Activated CD4-positive, alpha-beta memory T cell treated with anti-CD3 and anti-CD28 coated beads for 36 hours (primary cell): ENCODE data around the gene BNIP3. TPM values are rescaled to one million over a fixed set of nuclear protein-coding genes. Genes with fewer than 3 reads are reported as not detected.

Source experiments
- CTCF ChIA-PET: fragments of 350-600 bp; sonication (Branson Sonifier 250); formaldehyde crosslinking; loops from one replicate; lab custom pipeline; 2021; ENCODE audit warnings: antibody characterized with exemption, inconsistent platforms; lab: Charles Lee
- POLR2A ChIA-PET: fragments of 350-600 bp; sonication (Branson Sonifier 250); formaldehyde crosslinking; loops from one replicate; lab custom pipeline; 2021; ENCODE audit warnings: antibody characterized with exemption; lab: Charles Lee
- DNase-seq: peaks from one replicate; pipeline ENCODE4 v3.0.0-alpha.2; 2020
- H3K27ac Mint-ChIP-seq: one replicate; pipeline ENCODE4 v1.8.0; 2021; ENCODE audit warnings: mixed read lengths
- H3K27me3 Mint-ChIP-seq: one replicate; pipeline ENCODE4 v1.8.0; 2021; ENCODE audit warnings: mixed read lengths
- H3K36me3 Mint-ChIP-seq: one replicate; pipeline ENCODE4 v1.8.0; 2021; ENCODE audit warnings: mixed read lengths
- H3K4me1 Mint-ChIP-seq: one replicate; pipeline ENCODE4 v1.8.0; 2021; ENCODE audit warnings: low read depth, mixed read lengths
- H3K4me3 Mint-ChIP-seq: one replicate; pipeline ENCODE4 v1.8.0; 2021; ENCODE audit warnings: mild to moderate bottlenecking, mixed read lengths
- H3K9me3 Mint-ChIP-seq: one replicate; pipeline ENCODE4 v1.8.0; 2021; ENCODE audit warnings: mixed read lengths
- intact Hi-C: fragments of 100-400 bp; cut with micrococcal nuclease; formaldehyde crosslinking; loops from one replicate; pipeline ENCODE4 v1.15.1; 2023
- total RNA-seq, 2 experiments: library from RNA; stranded (reverse); gene quantifications; one replicate each; pipeline ENCODE4 v1.2.3, GENCODE V29; 2021

The BNIP3 gene
- total RNA-seq, 2 experiments from 2014 or later: 84.9 to 86.9 TPM

DNA sequence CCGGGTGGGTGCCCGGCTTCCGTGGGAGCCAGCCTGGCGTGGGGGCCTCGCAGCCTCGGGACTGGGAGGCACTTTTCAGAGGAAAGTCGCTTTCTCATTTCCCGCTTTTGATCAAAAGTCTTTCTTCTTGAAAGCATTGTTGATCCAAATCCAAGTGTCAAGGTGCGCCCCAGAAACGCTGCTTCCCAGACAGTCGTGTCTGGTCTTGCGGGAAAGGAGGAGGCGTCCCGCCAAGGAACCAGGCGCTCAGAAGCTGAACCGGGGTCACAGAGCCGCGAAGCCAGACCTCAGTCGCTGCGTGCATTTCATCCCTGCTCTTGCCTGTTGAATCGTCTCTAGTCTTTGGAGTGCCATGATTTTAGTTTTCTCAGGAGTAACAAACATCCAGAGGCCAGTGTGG lies 1.1 kb upstream of the BNIP3 start:
- intact Hi-C loops: loop anchor here (1.0 to 10.0 kb wide), 3 partner anchors 82 to 340 kb away; no protein-coding TSS in a partner anchor
- H3K27ac Mint-ChIP-seq: no peak overlapping the region
- H3K4me3 Mint-ChIP-seq: peak overlapping the region; percentile 52
- DNase-seq: no peak
- POLR2A ChIA-PET: interaction anchor here (1.4 to 2.6 kb wide), 2 partner anchors 10 to 97 kb away, joined by 3 to 18 read pairs; no protein-coding TSS in a partner anchor
- peaks cover 4% of the 10 kb centered on the region for H3K9me3 Mint-ChIP-seq
- H3K36me3 Mint-ChIP-seq: peaks cover 15% of the 10 kb centered on the region
- no peaks in the 10 kb centered on the region for H3K27me3 Mint-ChIP-seq
- CTCF ChIA-PET: interaction anchor here (2.1 kb wide), 1 partner anchor 97 kb away, joined by 7 read pairs; no protein-coding TSS in a partner anchor
- peaks cover 22% of the 10 kb centered on the region for H3K4me1 Mint-ChIP-seq

DNA sequence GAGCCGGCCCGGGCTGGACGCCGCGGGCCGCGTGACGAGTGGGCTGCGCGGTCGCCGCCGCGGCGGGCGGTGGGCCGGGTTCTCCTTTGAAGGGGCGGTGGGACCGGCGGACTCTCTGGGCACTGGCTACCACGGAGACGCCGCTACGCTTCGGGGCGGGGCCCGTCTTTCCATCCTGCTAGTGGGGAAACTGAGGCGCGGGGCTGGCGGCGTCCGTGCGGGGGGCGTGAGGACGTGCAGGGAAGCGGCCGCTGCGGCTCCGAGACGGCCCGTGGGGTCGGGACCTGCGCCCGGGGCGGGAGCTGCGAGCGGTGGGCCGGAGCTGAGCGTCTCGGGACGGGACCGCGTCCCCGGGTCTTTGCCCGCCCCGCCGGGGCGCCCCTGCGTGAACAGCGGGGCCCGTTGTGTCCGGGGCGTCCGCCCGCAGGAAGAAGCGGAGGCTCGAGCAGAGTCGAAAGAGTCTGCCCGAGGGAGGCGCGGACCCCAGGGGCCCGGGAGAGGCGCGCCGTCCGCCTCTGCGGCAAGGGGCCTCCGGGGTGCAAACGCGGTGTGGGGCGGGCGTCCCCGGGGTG lies 548 bp upstream of the BNIP3 start:
- peaks cover 15% of the 10 kb centered on the region for H3K36me3 Mint-ChIP-seq
- no peak for DNase-seq
- peak overlapping the region; percentile 82 for H3K4me3 Mint-ChIP-seq
- intact Hi-C loops: loop anchor here (1.0 to 10.0 kb wide), 3 partner anchors 82 to 340 kb away; no protein-coding TSS in a partner anchor
- no peaks in the 10 kb centered on the region for H3K27me3 Mint-ChIP-seq
- ChIA-PET CTCF (interaction anchor here (1.6 kb wide), 1 partner anchor 41 kb away, joined by 8 read pairs; no protein-coding TSS in a partner anchor), POLR2A (interaction anchor here (1.4 to 2.6 kb wide), 3 partner anchors 9 to 96 kb away, joined by 3 to 18 read pairs (median 8); partner anchors contain the start of gene PPP2R2D)
- peaks cover 2% of the 10 kb centered on the region for H3K9me3 Mint-ChIP-seq
- H3K4me1 Mint-ChIP-seq: peaks cover 27% of the 10 kb centered on the region
- H3K27ac Mint-ChIP-seq: no peak overlapping the region

GRCh38 chr10:131980761-131981428 lies 828 bp downstream of the BNIP3 start:
- intact Hi-C loops: loop anchor here (1.0 to 10.0 kb wide), 3 partner anchors 9 to 341 kb away; no protein-coding TSS in a partner anchor
- ChIA-PET POLR2A (interaction anchor here (0.8 to 2.6 kb wide), 4 partner anchors 8 to 95 kb away, joined by 3 to 18 read pairs (median 6); partner anchors contain the start of gene PPP2R2D), CTCF (interaction anchor here (0.9 to 1.6 kb wide), 3 partner anchors 8 to 95 kb away, joined by 3 to 8 read pairs (median 4); no protein-coding TSS in a partner anchor)
- Mint-ChIP-seq H3K27me3 (no peaks in the 10 kb centered on the region), H3K9me3 (no peaks in the 10 kb centered on the region), H3K4me3 (peak overlapping the region; percentile 80), H3K27ac (peak overlapping the region; percentile 65), H3K36me3 (peaks cover 13% of the 10 kb centered on the region), H3K4me1 (peaks cover 38% of the 10 kb centered on the region)
- no peak for DNase-seq

DNA sequence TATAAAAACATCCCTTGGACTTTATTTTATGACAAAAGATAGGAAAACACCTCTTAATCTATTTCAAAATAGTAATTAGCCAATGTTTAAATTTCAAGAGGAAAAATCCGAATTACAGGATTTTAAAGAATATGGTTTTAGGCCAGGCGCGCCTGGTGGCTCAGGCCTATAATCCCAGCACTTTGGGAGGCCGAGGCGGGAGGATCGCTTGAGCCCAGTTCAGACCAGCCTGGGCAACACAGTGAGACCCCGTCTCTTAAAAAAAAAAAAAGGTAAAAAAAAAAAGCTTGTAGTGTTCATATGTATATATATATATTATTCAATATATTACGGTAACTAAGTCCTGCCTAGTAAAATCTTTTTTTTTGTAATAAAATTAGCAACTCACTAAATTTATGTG lies 1.4 kb downstream of the BNIP3 start:
- Mint-ChIP-seq H3K27me3 (no peaks in the 10 kb centered on the region), H3K27ac (peak overlapping the region; percentile 34), H3K36me3 (peaks cover 13% of the 10 kb centered on the region), H3K4me1 (peaks cover 43% of the 10 kb centered on the region), H3K4me3 (peak overlapping the region; percentile 80), H3K9me3 (no peaks in the 10 kb centered on the region)
- intact Hi-C loops: loop anchor here (5.0 to 10.0 kb wide), 2 partner anchors 174 to 342 kb away; no protein-coding TSS in a partner anchor
- ChIA-PET POLR2A (interaction anchor here (2.6 kb wide), 1 partner anchor 7 kb away, joined by 18 read pairs; no protein-coding TSS in a partner anchor), CTCF (interaction anchor here (0.9 kb wide), 1 partner anchor 7 kb away, joined by 4 read pairs; no protein-coding TSS in a partner anchor)
- no peak for DNase-seq

DNA sequence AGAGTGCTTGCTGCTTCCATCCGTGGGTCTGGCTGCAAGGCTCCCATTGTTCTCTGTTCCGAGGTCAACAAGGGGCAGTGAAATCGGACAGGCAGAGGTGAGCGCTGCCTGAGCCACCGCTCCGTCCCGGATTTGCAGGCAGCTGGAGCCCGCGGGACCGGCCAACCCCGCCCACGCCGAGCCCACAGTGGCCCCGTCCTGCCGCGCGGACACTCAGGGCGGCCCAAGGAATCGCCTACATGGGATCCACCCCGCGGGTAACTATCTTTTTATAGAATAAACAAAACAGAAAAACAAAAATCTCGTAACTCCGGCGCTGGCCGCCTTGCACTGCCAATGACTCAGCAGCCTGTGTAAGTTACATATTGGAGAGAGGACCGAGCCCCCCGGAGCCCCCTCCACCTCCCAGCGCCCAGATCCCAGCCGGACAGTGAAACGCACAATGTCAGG lies 1.9 kb downstream of the BNIP3 start:
- Mint-ChIP-seq H3K27ac (peak overlapping the region; percentile 74), H3K27me3 (no peaks in the 10 kb centered on the region), H3K4me3 (peak overlapping the region; percentile 53), H3K9me3 (no peaks in the 10 kb centered on the region), H3K36me3 (peaks cover 14% of the 10 kb centered on the region), H3K4me1 (peaks cover 48% of the 10 kb centered on the region)
- ChIA-PET CTCF (no interaction called here), POLR2A (no interaction called here)
- no peak for DNase-seq
- intact Hi-C loops: loop anchor here (5.0 to 10.0 kb wide), 2 partner anchors 175 to 342 kb away; no protein-coding TSS in a partner anchor

- CTCF ChIA-PET: interaction anchor here (1.9 kb wide), 1 partner anchor 94 kb away, joined by 6 read pairs; no protein-coding TSS in a partner anchor
- Mint-ChIP-seq H3K36me3 (peaks cover 17% of the 10 kb centered on the region), H3K27ac (peak overlapping the region; percentile 74)
These were observed 2.4 kb downstream of the BNIP3 start for GRCh38 chr10:131979336-131979735.

DNA sequence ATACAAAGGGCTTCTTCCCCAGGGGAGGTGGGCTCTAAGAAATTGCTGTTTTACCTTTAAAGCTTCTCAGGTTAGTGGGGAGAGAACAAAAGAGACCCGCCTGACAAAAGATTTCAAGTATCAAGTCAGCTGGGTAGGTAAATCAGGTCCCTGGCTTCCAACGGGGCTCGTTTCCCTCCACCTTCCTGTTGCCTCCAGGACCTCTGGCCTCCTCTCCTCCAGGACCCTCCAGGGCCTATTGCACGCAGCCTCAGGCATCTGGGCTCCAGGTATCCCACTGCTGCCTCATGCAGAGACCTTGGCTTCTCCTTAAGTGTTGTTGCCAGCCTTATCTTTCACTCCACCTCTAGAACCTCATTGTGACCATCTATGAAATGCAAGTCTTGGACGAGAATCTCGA lies 2.9 kb downstream of the BNIP3 start:
- H3K27ac Mint-ChIP-seq: peak overlapping the region; percentile 74
- H3K36me3 Mint-ChIP-seq: peaks cover 17% of the 10 kb centered on the region
- no peak for DNase-seq
- H3K9me3 Mint-ChIP-seq: no peaks in the 10 kb centered on the region
- H3K27me3 Mint-ChIP-seq: no peaks in the 10 kb centered on the region
- POLR2A ChIA-PET: interaction anchor here (1.0 kb wide), 1 partner anchor 76 kb away, joined by 3 read pairs; no protein-coding TSS in a partner anchor
- H3K4me3 Mint-ChIP-seq: no peak overlapping the region
- intact Hi-C loops: no loop called here
- CTCF ChIA-PET: interaction anchor here (1.9 kb wide), 1 partner anchor 93 kb away, joined by 6 read pairs; no protein-coding TSS in a partner anchor
- peaks cover 58% of the 10 kb centered on the region for H3K4me1 Mint-ChIP-seq

More at GRCh38 chr10:131979336-131979735, 2.4 kb downstream of the BNIP3 start:
- POLR2A ChIA-PET: interaction anchor here (1.0 kb wide), 1 partner anchor 77 kb away, joined by 3 read pairs; no protein-coding TSS in a partner anchor
- intact Hi-C loops: no loop called here
- DNase-seq: no peak
- H3K4me1 Mint-ChIP-seq: peaks cover 53% of the 10 kb centered on the region
- H3K9me3 Mint-ChIP-seq: no peaks in the 10 kb centered on the region
- H3K4me3 Mint-ChIP-seq: peak overlapping the region; percentile 53
- H3K27me3 Mint-ChIP-seq: no peaks in the 10 kb centered on the region

DNA sequence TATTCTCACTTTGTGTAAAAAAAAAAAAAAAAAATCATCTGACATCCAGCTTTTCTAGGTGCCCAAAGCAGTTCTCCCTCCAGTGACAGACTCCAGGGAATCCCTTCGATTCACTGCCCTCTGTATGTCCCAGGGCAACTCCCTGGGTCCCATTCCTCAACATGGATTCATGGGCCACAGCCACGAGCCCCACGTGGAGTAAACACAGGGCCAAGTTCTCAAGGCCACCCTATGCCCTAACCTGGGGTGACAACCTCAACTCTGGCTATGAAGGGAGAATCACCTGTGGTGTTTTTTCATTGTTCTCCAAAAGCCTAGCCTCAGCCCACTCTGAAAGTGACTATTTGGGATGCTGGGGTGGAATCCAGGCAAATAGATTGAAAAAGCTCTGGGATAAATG lies 3.4 kb downstream of the BNIP3 start:
- H3K4me1 Mint-ChIP-seq: peaks cover 63% of the 10 kb centered on the region
- intact Hi-C loops: no loop called here
- POLR2A ChIA-PET: interaction anchor here (1.0 kb wide), 1 partner anchor 76 kb away, joined by 3 read pairs; no protein-coding TSS in a partner anchor
- no peaks in the 10 kb centered on the region for H3K9me3 Mint-ChIP-seq
- peak overlapping the region; percentile 13 for H3K27ac Mint-ChIP-seq
- no peak for DNase-seq
- peaks cover 17% of the 10 kb centered on the region for H3K36me3 Mint-ChIP-seq
- no peak overlapping the region for H3K4me3 Mint-ChIP-seq
- no peaks in the 10 kb centered on the region for H3K27me3 Mint-ChIP-seq
- CTCF ChIA-PET: interaction anchor here (1.9 kb wide), 1 partner anchor 93 kb away, joined by 6 read pairs; no protein-coding TSS in a partner anchor

DNA sequence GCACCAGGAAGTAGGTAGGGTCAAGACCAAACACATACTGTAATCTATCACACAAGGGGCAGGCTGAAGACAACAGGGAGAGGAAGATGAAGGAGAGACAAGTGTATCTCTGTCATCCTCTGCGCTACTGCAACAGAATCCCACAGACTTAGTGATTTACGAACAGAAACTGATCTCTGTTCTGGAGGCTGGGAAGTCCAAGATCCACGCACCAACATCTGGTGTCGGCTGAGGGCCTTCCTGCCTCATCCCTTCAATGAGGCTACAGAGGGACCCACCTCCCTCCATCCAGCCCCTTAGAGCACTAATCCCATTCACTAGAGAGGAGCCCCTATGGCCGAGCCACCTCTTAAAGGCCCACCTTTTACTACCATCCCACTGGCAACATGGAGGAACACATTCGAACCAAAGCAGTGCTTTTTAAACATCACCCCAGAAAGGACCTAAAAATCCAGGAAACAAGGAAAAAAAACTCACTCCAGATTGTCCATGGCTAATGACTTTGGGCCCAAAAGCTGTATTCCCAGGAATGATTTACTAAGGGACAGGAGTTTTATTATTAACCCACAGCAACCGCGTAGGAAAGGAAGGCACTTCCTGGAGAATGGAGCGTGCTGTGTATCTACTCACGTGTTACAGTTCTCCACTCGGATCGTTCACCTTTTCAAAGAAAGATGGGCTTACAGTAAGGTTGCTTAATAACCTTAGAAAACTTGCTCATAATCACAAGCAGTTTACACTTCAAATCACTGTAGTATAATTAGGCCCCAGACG lies 4.2 kb downstream of the BNIP3 start:
- H3K4me3 Mint-ChIP-seq: no peak overlapping the region
- CTCF ChIA-PET: interaction anchor here (1.9 kb wide), 1 partner anchor 92 kb away, joined by 6 read pairs; no protein-coding TSS in a partner anchor

DNA sequence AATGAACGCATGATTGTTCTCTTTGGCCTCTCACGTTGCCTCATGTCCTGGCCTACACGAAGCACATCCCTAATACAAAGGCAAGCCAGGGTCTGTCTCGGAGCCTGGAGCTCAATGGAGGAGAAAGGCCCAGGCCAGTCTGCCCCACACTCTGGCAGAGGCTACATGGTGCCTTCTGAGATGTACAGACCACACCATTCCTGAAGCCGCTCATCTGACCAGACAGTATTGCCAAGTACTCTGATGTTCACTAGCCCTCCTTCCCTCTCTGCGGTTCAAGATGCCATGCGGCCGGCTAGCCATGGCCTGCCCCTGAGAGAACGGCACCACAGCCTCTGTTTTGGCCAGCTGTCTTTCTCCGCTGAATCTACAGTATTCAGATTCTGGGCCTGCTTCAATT lies 5.9 kb downstream of the BNIP3 start:
- POLR2A ChIA-PET: interaction anchor here (1.6 kb wide), 2 partner anchors 10 to 14 kb away, joined by 3 to 4 read pairs; no protein-coding TSS in a partner anchor
- H3K27me3 Mint-ChIP-seq: no peaks in the 10 kb centered on the region
- no peak overlapping the region for H3K27ac Mint-ChIP-seq
- H3K4me3 Mint-ChIP-seq: no peak overlapping the region
- DNase-seq: no peak
- H3K4me1 Mint-ChIP-seq: peaks cover 82% of the 10 kb centered on the region
- intact Hi-C loops: no loop called here
- CTCF ChIA-PET: interaction anchor here (1.0 to 5.0 kb wide), 2 partner anchors 47 to 90 kb away, joined by 7 to 24 read pairs; no protein-coding TSS in a partner anchor
- H3K9me3 Mint-ChIP-seq: no peaks in the 10 kb centered on the region
- H3K36me3 Mint-ChIP-seq: peaks cover 35% of the 10 kb centered on the region

More for the DNA sequence above, 4.2 kb downstream of the BNIP3 start:
- no peak for DNase-seq
- H3K27ac Mint-ChIP-seq: no peak overlapping the region
- peaks cover 21% of the 10 kb centered on the region for H3K36me3 Mint-ChIP-seq
- POLR2A ChIA-PET: no interaction called here
- peaks cover 71% of the 10 kb centered on the region for H3K4me1 Mint-ChIP-seq
- H3K27me3 Mint-ChIP-seq: no peaks in the 10 kb centered on the region
- H3K9me3 Mint-ChIP-seq: no peaks in the 10 kb centered on the region
- intact Hi-C loops: no loop called here
